NCI-H460 (cell line): Measurements from ENCODE around the gene ST3GAL3. TPM values are rescaled to one million over a fixed set of nuclear protein-coding genes. Genes with fewer than 3 reads are reported as not detected.

Experiments
- DNase-seq: peaks from one replicate; pipeline ENCODE4 v3.0.0-alpha.2; 2016; ENCODE audit warnings: low read depth; ENCODE audit errors: extremely low read depth
- total RNA-seq: library from RNA; depleted of rRNA; stranded (reverse); fragments of >200 nt; shearing (Covaris generic); gene quantifications from 2 replicates; pipeline ENCODE4 v1.2.3, GENCODE V29; 2014

Gene ST3GAL3
- total RNA-seq, 1 experiment from 2014 or later: 12.6 TPM

- DNase-seq: no peak
Observed at GRCh38 chr1:43842175-43842498, 134.8 kb downstream of the ST3GAL3 start.

DNA sequence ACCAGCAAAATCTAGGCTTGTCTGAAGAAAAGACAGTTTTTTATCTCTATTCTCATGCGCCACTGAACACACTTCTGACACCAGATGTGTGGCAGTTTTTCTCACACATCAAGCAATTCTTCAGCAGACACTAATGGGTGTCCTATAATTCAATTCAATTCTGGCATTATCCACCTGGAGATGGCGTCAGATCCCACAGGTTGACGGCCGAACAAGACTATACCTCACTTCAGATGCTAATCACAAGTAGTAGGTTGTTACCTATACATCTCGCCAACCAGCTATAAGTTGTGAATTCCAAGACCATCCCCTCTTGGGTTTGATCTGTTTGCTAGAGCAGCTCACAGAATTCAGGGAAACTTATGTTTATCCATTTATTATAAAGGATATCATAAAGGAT is 136.3 kb downstream of the ST3GAL3 start:
- DNase-seq: peak; percentile 40

GRCh38 chr1:43844114-43844513 is 136.8 kb downstream of the ST3GAL3 start:
- DNase-seq: peak; percentile 93

DNA sequence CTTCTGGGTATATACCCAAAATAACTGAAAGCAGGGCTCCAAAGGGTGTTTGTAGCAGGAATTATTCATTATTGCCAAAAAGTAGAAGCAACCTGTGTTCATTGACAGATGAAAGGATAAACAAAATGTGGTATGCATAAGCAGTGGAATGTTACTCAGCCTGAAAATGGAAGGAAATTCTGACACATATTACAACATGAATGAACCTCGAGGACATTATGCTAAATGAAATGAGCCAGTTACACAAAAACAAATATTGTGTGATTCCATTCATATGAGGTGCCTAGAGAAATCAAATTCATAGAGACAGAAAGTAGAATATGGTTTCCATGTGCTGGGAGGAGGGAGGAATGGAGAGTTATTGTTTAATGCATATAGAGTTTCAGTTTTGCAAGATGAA is 140.0 kb downstream of the ST3GAL3 start:
- no peak for DNase-seq

GRCh38 chr1:43847882-43848281 is 140.5 kb downstream of the ST3GAL3 start:
- no peak for DNase-seq

- no peak for DNase-seq
Observed at GRCh38 chr1:43849670-43850069, 142.3 kb downstream of the ST3GAL3 start.

DNA sequence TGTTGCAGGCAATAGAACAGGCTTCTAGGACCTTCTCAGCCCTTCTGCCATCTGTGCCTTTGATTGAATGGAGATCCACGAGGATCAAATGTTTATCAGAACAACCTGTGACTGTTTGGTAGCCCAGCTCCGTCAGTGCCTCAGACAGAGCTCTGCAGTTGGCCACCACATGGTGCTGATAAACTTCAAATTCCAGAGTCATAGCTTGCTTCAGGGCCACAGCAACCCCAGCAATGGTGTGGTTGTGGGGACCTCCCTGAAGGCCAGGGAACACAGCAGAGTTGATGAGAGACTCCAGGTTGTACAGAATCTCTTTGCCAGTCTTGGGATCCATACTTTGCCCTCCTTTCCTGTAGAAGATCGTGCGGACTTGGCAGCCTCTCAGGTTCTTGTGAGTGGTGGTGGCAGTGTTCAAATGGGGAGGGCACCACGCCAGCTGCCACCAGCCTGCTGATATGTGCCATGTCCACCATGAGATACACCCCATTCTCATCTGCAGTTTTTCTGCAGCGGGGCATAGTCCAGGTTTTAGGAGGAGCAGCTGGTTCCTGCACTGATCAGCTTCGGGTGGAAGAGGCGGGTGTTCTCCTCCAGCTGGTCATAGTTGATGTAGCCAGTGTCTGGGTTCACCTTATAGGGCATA is 143.4 kb downstream of the ST3GAL3 start:
- no peak for DNase-seq

DNA sequence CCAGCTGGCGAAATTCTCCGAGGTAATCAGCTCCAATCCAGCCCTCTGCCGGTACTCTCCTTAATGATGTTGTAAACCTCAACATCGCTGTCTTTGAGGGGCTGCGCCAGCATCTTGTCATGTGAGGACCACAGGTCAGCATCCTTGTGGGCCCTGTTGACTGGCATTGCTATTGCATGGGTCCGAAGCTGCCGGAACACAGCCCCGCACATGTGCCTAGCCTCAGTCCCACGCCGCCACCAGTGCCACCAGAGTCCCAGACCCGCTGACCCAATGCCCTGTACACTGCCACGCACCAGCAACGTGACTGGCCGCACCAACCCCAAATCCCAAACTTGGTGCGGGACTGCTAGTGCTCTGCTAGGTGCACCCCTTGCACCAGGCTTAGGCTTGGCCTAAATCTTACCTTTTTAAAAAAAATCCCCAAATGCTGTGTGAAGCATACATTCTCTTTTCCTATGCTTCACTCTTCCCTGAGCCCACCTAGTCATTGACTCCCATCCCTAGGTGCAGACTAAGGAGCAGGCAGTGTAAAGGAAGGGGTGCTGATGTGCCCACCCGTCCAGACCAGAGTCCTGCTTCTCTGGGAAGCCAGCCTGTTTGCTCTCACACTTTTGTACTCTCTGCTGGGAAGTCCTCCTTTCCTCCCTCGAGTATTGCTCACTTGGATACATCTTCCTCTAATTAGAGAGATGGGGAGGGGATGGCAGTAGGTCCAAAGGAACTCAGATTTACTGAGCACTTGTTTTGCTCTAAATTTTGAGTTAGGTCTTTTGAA is 144.4 kb downstream of the ST3GAL3 start:
- no peak for DNase-seq

GRCh38 chr1:43853161-43853921 is 146.0 kb downstream of the ST3GAL3 start:
- DNase-seq: peak; percentile 77

GRCh38 chr1:43854473-43854872 is 147.1 kb downstream of the ST3GAL3 start:
- no peak for DNase-seq

DNA sequence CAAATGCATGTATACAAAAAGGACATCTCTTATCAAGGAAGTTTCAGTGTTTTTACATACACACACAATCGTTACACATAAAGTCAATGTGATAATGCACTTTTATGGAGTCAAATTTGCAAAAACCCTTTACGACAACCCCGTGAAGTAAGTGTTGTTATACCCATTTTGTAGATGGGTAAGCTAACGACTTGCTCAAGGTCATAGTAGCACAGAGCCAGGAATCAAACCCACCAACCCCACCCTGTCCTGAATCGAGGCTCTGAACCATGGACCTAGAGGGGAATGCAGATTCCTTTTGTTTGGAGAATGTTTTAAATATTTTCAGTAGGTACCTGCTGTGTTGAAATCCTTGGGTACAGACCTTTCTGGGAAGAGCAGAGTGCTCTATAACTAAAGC is 148.9 kb downstream of the ST3GAL3 start:
- no peak for DNase-seq

DNA sequence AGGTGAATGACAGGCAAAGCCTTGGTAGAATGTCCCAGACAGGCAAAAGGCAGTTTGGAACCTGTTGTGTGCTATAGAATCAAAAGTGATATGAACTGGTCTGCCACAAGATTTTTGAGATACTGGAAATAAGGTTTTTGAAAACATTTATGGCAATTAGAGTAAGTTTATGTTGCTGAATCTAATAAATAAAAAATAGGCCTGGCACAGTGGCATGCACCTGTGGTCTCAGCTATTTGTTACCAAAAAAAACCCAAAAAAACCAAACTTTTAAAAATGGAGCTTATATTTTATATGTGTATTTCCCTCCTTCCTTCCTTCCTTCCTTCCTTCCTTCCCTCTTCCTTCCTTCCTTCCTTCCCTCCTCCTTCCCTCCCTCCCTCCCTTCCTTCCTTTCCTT is 149.8 kb downstream of the ST3GAL3 start:
- DNase-seq: no peak

- no peak for DNase-seq
Observed at GRCh38 chr1:43858324-43858723, 151.0 kb downstream of the ST3GAL3 start.

- no peak for DNase-seq
Observed at GRCh38 chr1:43861337-43861736, 154.0 kb downstream of the ST3GAL3 start.

DNA sequence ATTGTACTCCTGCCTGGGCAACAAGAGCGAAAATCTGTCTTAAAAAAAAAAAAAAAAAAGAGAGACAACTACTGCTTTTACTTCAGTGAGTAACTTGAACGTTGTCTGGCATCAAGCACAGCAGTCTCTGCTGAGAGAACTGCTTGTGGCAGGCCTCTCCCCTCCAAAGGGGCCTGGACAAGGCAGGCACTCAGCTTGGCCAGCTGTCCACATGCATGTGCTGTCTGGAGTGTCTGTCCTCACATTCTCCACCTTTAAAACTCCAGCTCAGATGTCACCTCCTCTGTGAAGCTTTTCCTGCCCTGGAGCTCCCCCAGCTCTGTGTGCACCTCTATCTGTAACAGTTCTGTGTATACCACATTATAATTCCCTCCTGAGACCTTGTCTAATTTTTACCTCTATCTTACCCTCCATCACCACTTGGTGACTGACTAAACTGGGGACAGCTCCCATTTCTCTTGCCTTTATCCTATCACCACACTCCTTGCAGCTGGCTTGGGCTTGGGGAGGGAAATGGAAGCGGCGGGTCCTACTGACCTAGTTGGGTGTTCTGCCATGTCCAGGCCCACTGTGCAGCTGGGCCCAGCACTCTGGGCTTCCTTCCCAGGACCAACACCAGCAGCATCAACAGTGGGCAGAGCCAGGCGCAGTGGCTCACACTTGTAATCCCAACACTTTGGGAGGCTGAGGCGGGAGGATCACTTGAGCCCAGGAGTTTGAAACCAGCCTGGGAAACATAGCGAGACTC is 154.8 kb downstream of the ST3GAL3 start:
- no peak for DNase-seq

DNA sequence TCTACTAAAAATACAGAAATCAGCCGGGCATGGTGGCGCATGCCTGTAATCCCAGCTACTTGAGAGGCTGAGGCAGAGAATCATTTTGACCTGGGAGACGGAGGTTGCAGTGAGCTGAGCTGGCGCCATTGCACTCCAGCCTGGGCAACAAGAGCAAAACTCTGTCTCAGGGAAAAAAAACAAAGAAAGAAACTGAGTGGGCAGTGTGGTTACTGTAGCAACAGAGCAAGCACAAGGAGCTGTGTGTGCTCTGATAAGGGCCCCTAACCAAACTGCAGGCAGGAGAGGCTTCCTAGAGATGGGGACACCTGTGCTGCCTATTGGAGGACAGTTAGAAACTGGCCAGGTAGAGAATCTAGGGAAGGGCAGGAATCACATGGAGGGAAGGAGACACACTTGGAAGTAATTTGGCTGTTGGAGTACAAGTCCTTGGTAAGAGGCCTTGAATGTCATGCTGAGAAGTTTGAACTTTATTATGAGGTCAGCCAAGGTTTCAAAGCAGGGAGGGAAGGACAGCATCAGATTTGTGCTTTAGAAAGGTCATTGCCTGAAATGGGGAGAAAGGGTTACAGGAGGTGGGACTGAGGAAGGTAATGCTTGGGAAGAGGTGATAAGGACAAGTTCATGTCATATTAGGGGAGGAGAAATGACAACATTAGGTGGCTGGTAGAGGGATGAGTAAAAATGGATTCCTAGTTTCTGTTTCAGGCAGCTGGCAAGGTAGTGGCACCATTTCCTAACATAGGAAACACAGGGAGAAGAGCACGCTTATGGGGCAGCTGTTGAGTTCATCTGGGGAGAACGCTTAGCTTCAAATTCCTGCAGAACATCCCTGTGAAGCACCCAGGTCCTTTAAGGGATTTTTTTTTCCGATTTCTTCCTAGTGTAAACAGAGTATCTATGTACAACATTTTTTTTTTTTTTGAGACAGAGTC is 157.0 kb downstream of the ST3GAL3 start:
- no peak for DNase-seq

- no peak for DNase-seq
Observed at GRCh38 chr1:43866201-43866600, 158.9 kb downstream of the ST3GAL3 start.

GRCh38 chr1:43867976-43868740 is 160.8 kb downstream of the ST3GAL3 start:
- peak; percentile 86 for DNase-seq

GRCh38 chr1:43868741-43869067 is 161.4 kb downstream of the ST3GAL3 start:
- no peak for DNase-seq
